ENCODE results near the gene PELI3.

- TF ChIP-seq CTCF (IDR thresholded peaks at IDR 0.05) (no peak), EZH2 (IDR thresholded peaks at IDR 0.05; ENCODE audit: borderline replicate concordance, insufficient read depth, low read depth, low read length, poor library complexity, severe bottlenecking) (no peak)
Observed at GRCh38 chr11:66418168-66418985, 48.3 kb upstream of the PELI3 start.
